OCI-LY3 (cell line): ENCODE results near the gene DHPS.

Source experiments
- H2AFZ ChIP-seq: fragments of 200-600, 300-600 bp; shearing (Covaris generic); 2 replicates; pipeline ENCODE4 v1.6.0; 2014; ENCODE audit warnings: antibody characterized with exemption, low read depth, low read length
- H3K27ac ChIP-seq: fragments of 200-600, 300-600 bp; sonication (generic); 2 replicates; pipeline ENCODE4 v1.5.1; 2014; ENCODE audit warnings: mild to moderate bottlenecking, low read length, moderate library complexity, mixed read lengths
- H3K27me3 ChIP-seq: fragments of 200-600, 300-600 bp; sonication (generic); 2 replicates; pipeline ENCODE4 v1.6.1; 2014; ENCODE audit warnings: low read depth, low read length, mixed read lengths
- H3K36me3 ChIP-seq: fragments of 200-600, 300-600 bp; sonication (generic); replicated peaks from 2 replicates; pipeline ENCODE3; 2014; ENCODE audit warnings: low read depth, low read length, mixed read lengths
- H3K4me1 ChIP-seq: fragments of 300-600, 200-600 bp; sonication (generic); 2 replicates; pipeline ENCODE4 v1.6.1; 2014; ENCODE audit warnings: low read length, mixed read lengths
- H3K4me2 ChIP-seq: fragments of 200-600, 300-600 bp; sonication (generic); 2 replicates; pipeline ENCODE4 v1.6.1; 2014; ENCODE audit warnings: low read length, mixed read lengths
- H3K4me3 ChIP-seq: fragments of 300-600, 200-600 bp; sonication (generic); 2 replicates; pipeline ENCODE4 v1.5.1; 2014; ENCODE audit warnings: antibody characterized with exemption, mild to moderate bottlenecking, low read length, moderate library complexity
- H3K79me2 ChIP-seq: fragments of 300-600, 200-600 bp; shearing (Covaris generic); 2 replicates; pipeline ENCODE4 v1.6.1; 2014; ENCODE audit warnings: mild to moderate bottlenecking, low read length, mixed read lengths
- H3K9ac ChIP-seq: fragments of 300-600, 200-600 bp; shearing (Covaris generic); 2 replicates; pipeline ENCODE4 v1.6.0; 2014; ENCODE audit warnings: mild to moderate bottlenecking, low read length, moderate library complexity
- H3K9me3 ChIP-seq: fragments of 200-600, 300-600 bp; shearing (Covaris generic); 2 replicates; pipeline ENCODE4 v1.6.1; 2014; ENCODE audit warnings: low read length, mixed read lengths; ENCODE audit not compliant: insufficient read depth
- H4K20me1 ChIP-seq: fragments of 200-600, 300-600 bp; sonication (generic); 2 replicates; pipeline ENCODE4 v1.6.1; 2016; ENCODE audit warnings: low read length, mixed read lengths; ENCODE audit not compliant: insufficient read depth
- CTCF ChIP-seq: fragments of 200-600, 300-600 bp; sonication (generic); IDR thresholded peaks from 2 replicates; pipeline ENCODE4 v1.5.1; 2014; ENCODE audit warnings: antibody characterized with exemption, low read length, low read depth
- EZH2phosphoT487 ChIP-seq: fragments of 200-600 bp; shearing (Covaris generic); IDR thresholded peaks from 2 replicates; pipeline ENCODE4 v1.6.1; 2018; ENCODE audit warnings: antibody characterized with exemption, mixed run types, low read depth

The DHPS gene

GRCh38 chr19:12676928-12677327 is 4.8 kb downstream of the DHPS start:
- H3K4me2 ChIP-seq: no peak overlapping the region
- no peak overlapping the region for H3K9ac ChIP-seq
- peaks cover 10% of the 10 kb centered on the region; the same call in 1 of the 2 replicates for H4K20me1 ChIP-seq
- H2AFZ ChIP-seq: no peak overlapping the region
- H3K27ac ChIP-seq: no peak overlapping the region
- no peak overlapping the region for H3K4me3 ChIP-seq
- no peaks in the 10 kb centered on the region for H3K9me3 ChIP-seq
- H3K79me2 ChIP-seq: peaks cover 26% of the 10 kb centered on the region
- no peaks in the 10 kb centered on the region for H3K27me3 ChIP-seq
- peaks cover 5% of the 10 kb centered on the region; the same call in 1 of the 2 replicates for H3K4me1 ChIP-seq
- peaks cover 55% of the 10 kb centered on the region for H3K36me3 ChIP-seq
- TF ChIP-seq CTCF (no peak), EZH2phosphoT487 (no peak)

- Histone ChIP-seq H2AFZ (no peak overlapping the region), H3K4me1 (peaks cover 5% of the 10 kb centered on the region; the same call in 1 of the 2 replicates), H3K79me2 (peaks cover 26% of the 10 kb centered on the region), H3K27ac (no peak overlapping the region), H3K4me3 (no peak overlapping the region), H3K27me3 (no peaks in the 10 kb centered on the region), H3K9ac (no peak overlapping the region), H3K4me2 (no peak overlapping the region), H3K36me3 (peaks cover 55% of the 10 kb centered on the region), H4K20me1 (peaks cover 10% of the 10 kb centered on the region; the same call in 1 of the 2 replicates), H3K9me3 (no peaks in the 10 kb centered on the region)
- TF ChIP-seq EZH2phosphoT487: no peak
- TF ChIP-seq CTCF: peak; percentile 88
These were observed 5.3 kb downstream of the DHPS start for GRCh38 chr19:12676384-12676792.

- Histone ChIP-seq H3K27me3 (no peaks in the 10 kb centered on the region), H2AFZ (no peak overlapping the region), H3K9me3 (no peaks in the 10 kb centered on the region), H3K36me3 (peaks cover 55% of the 10 kb centered on the region), H3K4me3 (no peak overlapping the region), H3K9ac (no peak overlapping the region), H3K4me2 (no peak overlapping the region), H4K20me1 (peaks cover 10% of the 10 kb centered on the region; the same call in 1 of the 2 replicates), H3K4me1 (peaks cover 5% of the 10 kb centered on the region; the same call in 1 of the 2 replicates), H3K27ac (no peak overlapping the region), H3K79me2 (peaks cover 25% of the 10 kb centered on the region)
- TF ChIP-seq EZH2phosphoT487 (no peak), CTCF (no peak)
These were observed 5.7 kb downstream of the DHPS start for GRCh38 chr19:12675940-12676339.

- H3K36me3 ChIP-seq: peaks cover 55% of the 10 kb centered on the region
- peaks cover 25% of the 10 kb centered on the region for H3K79me2 ChIP-seq
- H3K9ac ChIP-seq: no peak overlapping the region
These were observed 6.3 kb downstream of the DHPS start for GRCh38 chr19:12675399-12675798.

More at GRCh38 chr19:12675399-12675798, 6.3 kb downstream of the DHPS start:
- H3K4me1 ChIP-seq: peaks cover 8% of the 10 kb centered on the region
- H3K27ac ChIP-seq: no peak overlapping the region
- H3K4me2 ChIP-seq: no peak overlapping the region
- peaks cover 10% of the 10 kb centered on the region; the same call in 1 of the 2 replicates for H4K20me1 ChIP-seq
- H2AFZ ChIP-seq: no peak overlapping the region
- H3K9me3 ChIP-seq: no peaks in the 10 kb centered on the region
- no peaks in the 10 kb centered on the region for H3K27me3 ChIP-seq
- TF ChIP-seq EZH2phosphoT487 (no peak), CTCF (no peak)
- H3K4me3 ChIP-seq: no peak overlapping the region
